ENCODE data around the gene ISG20L2. TPM values are rescaled to one million over a fixed set of nuclear protein-coding genes. Genes with fewer than 3 reads are reported as not detected.

ISG20L2 gene
- total and polyA plus RNA-seq, 7 donors = 12.0 to 23.4 (median 17.0) TPM

DNA sequence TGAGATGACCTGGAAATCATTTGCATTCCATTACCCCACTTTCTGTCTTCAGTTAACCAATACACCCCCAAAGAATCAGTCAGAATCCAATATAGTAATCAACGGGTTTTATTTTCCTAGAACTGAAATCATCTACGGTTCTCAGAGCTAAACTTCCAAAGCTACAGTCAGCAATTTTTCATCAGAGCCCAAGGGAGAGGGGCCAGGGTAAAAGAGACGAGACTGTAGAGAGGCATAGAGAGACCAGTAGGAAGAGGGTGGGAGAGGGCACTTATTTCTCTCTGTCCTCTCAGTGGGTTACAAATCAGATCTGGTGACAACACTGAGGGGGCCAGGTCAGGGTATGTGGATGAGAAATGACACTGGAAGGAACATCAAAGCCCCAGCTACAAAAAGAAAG lies 13.5 kb upstream of the ISG20L2 start:
- no peak overlapping the region for H3K4me3 ChIP-seq
- TF ChIP-seq POLR2A (IDR thresholded peaks at IDR 0.05) (no peak), EP300 (IDR thresholded peaks at IDR 0.05) (no peak), POLR2AphosphoS5 (IDR thresholded peaks at IDR 0.05) (no peak)
- TF ChIP-seq, protein P1, sequence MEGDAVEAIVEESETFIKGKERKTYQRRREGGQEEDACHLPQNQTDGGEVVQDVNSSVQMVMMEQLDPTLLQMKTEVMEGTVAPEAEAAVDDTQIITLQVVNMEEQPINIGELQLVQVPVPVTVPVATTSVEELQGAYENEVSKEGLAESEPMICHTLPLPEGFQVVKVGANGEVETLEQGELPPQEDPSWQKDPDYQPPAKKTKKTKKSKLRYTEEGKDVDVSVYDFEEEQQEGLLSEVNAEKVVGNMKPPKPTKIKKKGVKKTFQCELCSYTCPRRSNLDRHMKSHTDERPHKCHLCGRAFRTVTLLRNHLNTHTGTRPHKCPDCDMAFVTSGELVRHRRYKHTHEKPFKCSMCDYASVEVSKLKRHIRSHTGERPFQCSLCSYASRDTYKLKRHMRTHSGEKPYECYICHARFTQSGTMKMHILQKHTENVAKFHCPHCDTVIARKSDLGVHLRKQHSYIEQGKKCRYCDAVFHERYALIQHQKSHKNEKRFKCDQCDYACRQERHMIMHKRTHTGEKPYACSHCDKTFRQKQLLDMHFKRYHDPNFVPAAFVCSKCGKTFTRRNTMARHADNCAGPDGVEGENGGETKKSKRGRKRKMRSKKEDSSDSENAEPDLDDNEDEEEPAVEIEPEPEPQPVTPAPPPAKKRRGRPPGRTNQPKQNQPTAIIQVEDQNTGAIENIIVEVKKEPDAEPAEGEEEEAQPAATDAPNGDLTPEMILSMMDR (IDR thresholded peaks at IDR 0.05) = no peak
- WGBS, 2 donors = 86% methylated on average over 3 of the region's 3 CpGs
- H3K9me3 ChIP-seq = no peaks in the 10 kb centered on the region
- no peaks in the 10 kb centered on the region for H3K27me3 ChIP-seq
- intact Hi-C loops (cut with DNase I) = no loop called here
- peaks cover 0 to 42% (median 36%) of the 10 kb centered on the region in 4 donors for H3K4me1 ChIP-seq
- H3K27ac ChIP-seq = peak overlapping the region; percentile 83 to 88 (median 86)
- no peak for DNase-seq
- peaks cover 28 to 45% (median 33%) of the 10 kb centered on the region in 4 donors for H3K36me3 ChIP-seq

DNA sequence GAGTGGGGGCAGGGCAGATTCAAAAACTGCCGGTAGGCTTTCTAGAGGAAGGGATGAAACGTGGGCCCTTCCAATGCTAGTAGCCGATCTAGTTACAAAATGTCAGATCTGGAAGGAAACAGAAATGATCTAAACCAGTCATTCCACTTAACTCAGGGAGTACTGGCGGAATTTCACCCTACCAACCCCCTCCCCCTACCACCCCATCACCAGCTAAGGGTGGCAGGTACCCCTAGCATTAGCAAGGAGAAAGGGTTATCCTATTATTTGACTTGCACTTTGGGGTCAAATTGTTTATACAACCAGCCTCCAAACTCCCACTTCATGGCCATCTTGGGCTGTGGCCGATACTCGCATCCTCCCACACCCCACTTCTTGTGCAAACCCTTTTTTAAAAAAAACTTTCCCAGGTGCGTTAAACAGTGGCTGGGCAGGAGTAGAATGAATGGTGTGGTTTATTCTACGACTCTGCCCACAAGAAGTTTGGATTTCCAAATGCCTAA lies 13.0 kb upstream of the ISG20L2 start:
- intact Hi-C loops (cut with DNase I) = loop anchor here (1.0 kb wide), 1 partner anchor 12 kb away; no protein-coding TSS in a partner anchor
- no peak for DNase-seq
- 51 to 57% methylated on average over 8 of the region's 8 CpGs for WGBS, 2 donors
- TF ChIP-seq, protein P1 (IDR thresholded peaks at IDR 0.05) = no peak
- TF ChIP-seq POLR2AphosphoS5 (IDR thresholded peaks at IDR 0.05) (no peak), EP300 (IDR thresholded peaks at IDR 0.05) (no peak), POLR2A (IDR thresholded peaks at IDR 0.05) (no peak)
- peak overlapping the region in 3 of 4 donors; percentile 64 to 75 (median 73) for H3K4me3 ChIP-seq
- peaks cover 30 to 50% (median 35%) of the 10 kb centered on the region in 4 donors for H3K36me3 ChIP-seq
- H3K4me1 ChIP-seq = peaks cover 0 to 39% (median 35%) of the 10 kb centered on the region in 4 donors
- H3K9me3 ChIP-seq = no peaks in the 10 kb centered on the region
- peak overlapping the region; percentile 83 to 88 (median 86) for H3K27ac ChIP-seq
- no peaks in the 10 kb centered on the region for H3K27me3 ChIP-seq

DNA sequence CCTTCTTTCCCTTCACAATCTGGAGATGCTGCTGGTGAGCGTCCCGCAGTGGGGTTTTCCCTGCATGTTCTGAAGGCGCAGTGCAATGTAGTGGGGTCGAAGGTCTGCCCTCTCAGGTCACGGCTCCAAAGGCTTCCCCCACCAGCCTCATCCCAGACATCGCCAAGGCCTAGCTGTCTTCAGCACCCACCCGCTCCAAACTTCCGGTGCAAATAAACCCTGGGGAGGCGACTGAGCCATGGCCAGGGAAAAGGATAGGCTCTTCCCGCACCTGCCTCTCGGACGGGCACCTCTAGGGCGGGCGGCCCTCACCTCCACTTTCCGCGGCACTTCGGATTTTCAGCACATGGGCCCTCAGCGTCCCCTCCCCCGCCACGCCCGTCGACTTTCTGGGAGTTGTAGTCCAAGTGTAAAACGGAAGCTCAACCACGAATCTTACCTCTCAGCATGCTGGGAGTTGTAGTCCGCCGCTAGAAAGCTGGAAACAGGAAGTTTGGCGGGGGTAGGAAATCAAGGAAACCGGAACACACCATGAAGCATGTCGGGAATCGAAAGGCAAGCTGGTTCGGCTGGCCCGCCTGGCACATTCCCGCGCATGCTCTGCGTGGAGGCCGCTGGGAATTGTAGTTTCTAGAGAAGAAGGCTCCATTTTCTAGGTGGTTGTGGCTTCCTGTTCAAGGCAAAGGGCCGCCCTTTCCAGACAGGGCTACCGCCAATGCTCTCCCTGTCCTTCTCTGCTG lies 12.3 kb upstream of the ISG20L2 start, which contains the start of gene MRPL24:
Gene MRPL24, minus strand, starts transcription at position 348 of the 740 bp plus-strand sequence. CDS start 2,384 bp downstream, outside the sequence.
- intact Hi-C loops (cut with DNase I) = loop anchor here (1.0 kb wide), 1 partner anchor 12 kb away; no protein-coding TSS in a partner anchor
- peaks cover 0 to 33% (median 29%) of the 10 kb centered on the region in 4 donors for H3K4me1 ChIP-seq
- peak; percentile 55 to 92 (median 76) for TF ChIP-seq POLR2AphosphoS5 (IDR thresholded peaks at IDR 0.05)
- TF ChIP-seq, protein P1 (IDR thresholded peaks at IDR 0.05) = no peak
- no peak for TF ChIP-seq POLR2A (IDR thresholded peaks at IDR 0.05)
- peak in 1 of 4 donors; percentile 44 for TF ChIP-seq EP300 (IDR thresholded peaks at IDR 0.05)
- peaks cover 30 to 56% (median 35%) of the 10 kb centered on the region in 4 donors for H3K36me3 ChIP-seq
- H3K27me3 ChIP-seq = no peaks in the 10 kb centered on the region
- peak within 1 kb of the TSS; percentile 83 to 88 (median 86) for H3K27ac ChIP-seq
- no peaks in the 10 kb centered on the region for H3K9me3 ChIP-seq
- peak; percentile 99 for DNase-seq
- peak within 1 kb of the TSS; percentile 64 to 79 (median 74) for H3K4me3 ChIP-seq
- WGBS, 2 donors = 0% methylated on average over 38 of the region's 38 CpGs

DNA sequence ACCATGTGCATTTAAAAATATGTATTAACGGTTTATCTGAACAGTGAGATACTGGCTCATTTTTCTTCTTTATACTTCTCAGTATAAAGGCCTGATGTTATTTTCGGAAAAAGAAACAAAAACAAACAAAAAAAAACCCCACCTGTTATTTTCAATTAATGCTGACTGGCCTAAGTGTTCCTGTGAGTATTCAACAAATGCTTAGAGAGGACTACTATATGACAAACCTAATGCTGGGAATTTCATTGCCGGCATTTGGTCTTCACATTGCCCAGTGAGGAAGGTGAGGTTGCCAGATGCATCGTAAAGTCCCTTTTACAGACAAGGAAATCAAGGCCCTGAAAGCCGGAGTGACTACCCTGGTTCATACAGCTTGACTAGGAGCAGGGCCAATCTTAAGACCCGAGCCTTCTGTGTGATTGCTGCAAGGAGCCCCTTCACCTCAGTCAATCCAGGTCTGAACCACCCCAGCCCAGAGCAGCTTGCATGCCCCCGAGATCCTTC lies 11.7 kb upstream of the ISG20L2 start:
- Histone ChIP-seq H3K9me3 (no peaks in the 10 kb centered on the region), H3K36me3 (peaks cover 30 to 61% (median 35%) of the 10 kb centered on the region in 4 donors), H3K27ac (peak overlapping the region; percentile 83 to 88 (median 86)), H3K4me1 (peaks cover 0 to 26% (median 23%) of the 10 kb centered on the region in 4 donors), H3K27me3 (no peaks in the 10 kb centered on the region), H3K4me3 (peak overlapping the region; percentile 64 to 79 (median 74))
- TF ChIP-seq POLR2A (IDR thresholded peaks at IDR 0.05) (no peak), POLR2AphosphoS5 (IDR thresholded peaks at IDR 0.05) (no peak), EP300 (IDR thresholded peaks at IDR 0.05) (no peak)
- TF ChIP-seq, protein P1 (IDR thresholded peaks at IDR 0.05) = no peak
- no peak for DNase-seq
- intact Hi-C loops (cut with DNase I) = no loop called here
- WGBS, 2 donors = 11 to 21% methylated on average over 7 of the region's 7 CpGs
